ENCODE measurements around the gene RNPEP. TPM values are rescaled to one million over a fixed set of nuclear protein-coding genes. Genes with fewer than 3 reads are reported as not detected.

The RNPEP gene
- total RNA-seq, 2 experiments from 2014 or later = 14.7 to 52.1 TPM

- no peak for DNase-seq (ENCODE audit: low spot score)
- H2AFZ ChIP-seq (ENCODE audit: low read length) = no peak overlapping the region
- no peaks in the 10 kb centered on the region for H3K79me2 ChIP-seq (ENCODE audit: insufficient read depth, low read depth, low read length)
- H3K4me2 ChIP-seq (ENCODE audit: low read length) = no peak overlapping the region
- H3K9me3 ChIP-seq (ENCODE audit: low read length) = no peaks in the 10 kb centered on the region
- POLR2A ChIA-PET = no interaction called here
- H4K20me1 ChIP-seq (ENCODE audit: insufficient read depth, low read length) = no peaks in the 10 kb centered on the region
- no peaks in the 10 kb centered on the region for H3K9me2 ChIP-seq (ENCODE audit: insufficient read depth, low read length)
- intact Hi-C loops (cut with micrococcal nuclease; ENCODE audit: unreplicated experiment) = no loop called here
- H3K4me3 ChIP-seq (ENCODE audit: low read depth, low read length, poor library complexity, severe bottlenecking) = no peak overlapping the region
- no peaks in the 10 kb centered on the region for H3K36me3 ChIP-seq (ENCODE audit: insufficient read depth, low read length)
- TF ChIP-seq CTCF (conservative IDR thresholded peaks at IDR 0.05; ENCODE audit: low read length) (peak; percentile 54; the same call in 1 of the 2 replicates), EZH2phosphoT487 (IDR thresholded peaks at IDR 0.05; ENCODE audit: borderline replicate concordance, low read depth, low read length) (no peak)
- no TSS peak for BruUV-seq (replicated peaks)
- peaks cover 9% of the 10 kb centered on the region for H3K4me1 ChIP-seq (ENCODE audit: insufficient read depth, low read length, poor library complexity, severe bottlenecking)
- H3K27ac ChIP-seq (ENCODE audit: low read depth, low read length, poor library complexity, severe bottlenecking) = no peak overlapping the region
- CTCF ChIA-PET (ENCODE audit: unreplicated experiment) = no interaction called here
Measured at GRCh38 chr1:202005958-202006357, 23.5 kb downstream of the RNPEP start.

GRCh38 chr1:202007304-202007703 is 24.9 kb downstream of the RNPEP start:
- BruUV-seq (replicated peaks) = no TSS peak
- intact Hi-C loops (cut with micrococcal nuclease; ENCODE audit: unreplicated experiment) = no loop called here
- no peak overlapping the region for H3K27ac ChIP-seq (ENCODE audit: low read depth, low read length, poor library complexity, severe bottlenecking)

More at GRCh38 chr1:202007304-202007703, 24.9 kb downstream of the RNPEP start:
- Histone ChIP-seq H2AFZ (ENCODE audit: low read length) (no peak overlapping the region), H3K36me3 (ENCODE audit: insufficient read depth, low read length) (no peaks in the 10 kb centered on the region), H3K79me2 (ENCODE audit: insufficient read depth, low read depth, low read length) (no peaks in the 10 kb centered on the region), H3K4me2 (ENCODE audit: low read length) (no peak overlapping the region), H3K4me1 (ENCODE audit: insufficient read depth, low read length, poor library complexity, severe bottlenecking) (peaks cover 9% of the 10 kb centered on the region), H3K4me3 (ENCODE audit: low read depth, low read length, poor library complexity, severe bottlenecking) (no peak overlapping the region), H3K9me2 (ENCODE audit: insufficient read depth, low read length) (no peaks in the 10 kb centered on the region), H3K9me3 (ENCODE audit: low read length) (no peaks in the 10 kb centered on the region), H4K20me1 (ENCODE audit: insufficient read depth, low read length) (no peaks in the 10 kb centered on the region)
- TF ChIP-seq CTCF (conservative IDR thresholded peaks at IDR 0.05; ENCODE audit: low read length) = no peak
- ChIA-PET POLR2A (interaction anchor here (0.6 kb wide), 1 partner anchor 124 kb away, joined by 3 read pairs; no protein-coding TSS in a partner anchor), CTCF (ENCODE audit: unreplicated experiment) (interaction anchor here (0.6 kb wide), 1 partner anchor 22 kb away, joined by 3 read pairs; no protein-coding TSS in a partner anchor)
- DNase-seq (ENCODE audit: low spot score) = no peak
